H1 (cell line): Measurements from ENCODE around the gene ORMDL3. TPM values are rescaled to one million over a fixed set of nuclear protein-coding genes. Genes with fewer than 3 reads are reported as not detected.

ENCODE experiments used
- CTCF ChIA-PET: fragments of 300-600 bp; sonication (Branson Sonifier 250); formaldehyde crosslinking; loops from one replicate; lab custom pipeline; 2021; ENCODE audit not compliant: partially characterized antibody; lab: Charles Lee
- POLR2A ChIA-PET: fragments of 300-600 bp; sonication (Branson Sonifier 250); formaldehyde crosslinking; loops from one replicate; lab custom pipeline; 2021; ENCODE audit warnings: inconsistent platforms; ENCODE audit not compliant: partially characterized antibody; lab: Charles Lee
- DNase-seq, 2 experiments: peaks; one replicate each; pipeline versions ENCODE4 v3.0.0 to v3.0.0-alpha.2; 2010 to 2022; ENCODE audit warnings: low spot score in 2 of 2, low read depth in 1 of 2, mixed read lengths in 1 of 2
- FAIRE-seq: peaks from 2 replicates; lab custom pipeline; 2011; peaks lifted over from hg19 to GRCh38; lab: Jason Lieb, UNC
- H2AFZ ChIP-seq: 2 replicates; pipeline ENCODE4 v1.8.1; 2012; ENCODE audit warnings: low read length, inconsistent platforms
- H2AK5ac ChIP-seq: 2 replicates; pipeline ENCODE4 v1.6.1; 2013; ENCODE audit warnings: low read depth, low read length
- H2BK120ac ChIP-seq: replicated peaks from 2 replicates; pipeline ENCODE3; 2013; ENCODE audit warnings: low read depth, low read length, inconsistent platforms
- H2BK12ac ChIP-seq: 2 replicates; pipeline ENCODE4 v1.6.1; 2013; ENCODE audit warnings: low read depth, low read length
- H2BK15ac ChIP-seq: 2 replicates; pipeline ENCODE4 v1.6.1; 2013; ENCODE audit warnings: low read length
- H2BK20ac ChIP-seq: 2 replicates; pipeline ENCODE4 v1.6.1; 2013; ENCODE audit warnings: low read length
- H2BK5ac ChIP-seq: 2 replicates; pipeline ENCODE4 v1.6.1; 2013; ENCODE audit warnings: low read depth, low read length
- H3K14ac ChIP-seq: 2 replicates; pipeline ENCODE4 v1.6.1; 2013; ENCODE audit warnings: inconsistent platforms; ENCODE audit not compliant: insufficient read length
- H3K18ac ChIP-seq: 2 replicates; pipeline ENCODE4 v1.6.1; 2013; ENCODE audit warnings: low read length; ENCODE audit errors: extremely low read depth
- H3K23ac ChIP-seq: 2 replicates; pipeline ENCODE4 v1.6.1; 2013; ENCODE audit warnings: inconsistent platforms; ENCODE audit not compliant: insufficient read length
- H3K23me2 ChIP-seq: 2 replicates; pipeline ENCODE4 v1.6.1; 2013; ENCODE audit warnings: low read depth, low read length
- H3K27ac ChIP-seq: 2 replicates; pipeline ENCODE4 v1.6.1; 2011; ENCODE audit warnings: low read depth, low read length, inconsistent platforms
- H3K27me3 ChIP-seq, 4 experiments: replicated peaks in 1 of 4; 1 replicate in 1 of 4; 2 replicates in 3 of 4; pipeline versions ENCODE4 v1.6.1 to v1.8.1; 2011 to 2013; ENCODE audit warnings: low read length in 3 of 4, mild to moderate bottlenecking in 3 of 4, inconsistent platforms in 2 of 4, mixed read lengths in 2 of 4, moderate library complexity in 1 of 4; ENCODE audit not compliant: control insufficient read depth in 3 of 4, insufficient read depth in 3 of 4; ENCODE audit errors: extremely low read depth in 1 of 4
- H3K36me3 ChIP-seq, 4 experiments: 2 replicates each; pipeline versions ENCODE4 v1.6.1 to v1.8.1; 2011 to 2013; ENCODE audit warnings: mild to moderate bottlenecking in 4 of 4, low read length in 3 of 4, moderate library complexity in 2 of 4, control low read depth in 1 of 4, inconsistent platforms in 1 of 4; ENCODE audit not compliant: insufficient read depth in 4 of 4, control insufficient read depth in 2 of 4
- H3K4ac ChIP-seq: replicated peaks from 2 replicates; pipeline ENCODE3; 2013; ENCODE audit warnings: low read length, low read depth, mixed read lengths, inconsistent platforms; ENCODE audit not compliant: insufficient read length
- H3K4me1 ChIP-seq, 4 experiments: replicated peaks in 1 of 4; 1 replicate in 1 of 4; 2 replicates in 3 of 4; pipeline versions ENCODE4 v1.6.1 to v1.8.1; 2011 to 2013; ENCODE audit warnings: low read length in 3 of 4, inconsistent platforms in 2 of 4, mixed read lengths in 1 of 4; ENCODE audit not compliant: insufficient read depth in 4 of 4, control insufficient read depth in 3 of 4
- H3K4me2 ChIP-seq, 2 experiments: 2 replicates each; pipeline versions ENCODE4 v1.6.1 to v1.8.1; 2011 to 2013; ENCODE audit warnings: low read depth in 2 of 2, low read length in 2 of 2, control low read depth in 1 of 2, inconsistent platforms in 1 of 2, mild to moderate bottlenecking in 1 of 2; ENCODE audit not compliant: insufficient read depth in 1 of 2
- H3K4me3 ChIP-seq, 4 experiments: fragments of 200-600, 300-600 bp in 1 of 4; sonication (generic), shearing (Covaris generic), sonication (Bioruptor Twin) in 1 of 4; 2 replicates each; pipeline versions ENCODE4 v1.5.1 to v1.8.1; 2011 to 2016; ENCODE audit warnings: low read length in 4 of 4, low read depth in 3 of 4, control low read depth in 2 of 4, inconsistent platforms in 2 of 4, mild to moderate bottlenecking in 2 of 4, mixed read lengths in 1 of 4, moderate library complexity in 1 of 4; ENCODE audit not compliant: insufficient read depth in 2 of 4; ENCODE audit errors: extremely low read depth in 1 of 4
- H3K56ac ChIP-seq: replicated peaks from 2 replicates; pipeline ENCODE3; 2013; ENCODE audit warnings: low read depth, mild to moderate bottlenecking, mixed read lengths, low read length, inconsistent platforms; ENCODE audit not compliant: insufficient read length
- H3K79me1 ChIP-seq: 2 replicates; pipeline ENCODE4 v1.6.1; 2013; ENCODE audit warnings: low read depth, low read length, control low read depth
- H3K79me2 ChIP-seq, 2 experiments: 2 replicates each; pipeline versions ENCODE4 v1.6.1 to v1.8.1; 2012 to 2013; ENCODE audit warnings: low read length in 2 of 2, mild to moderate bottlenecking in 2 of 2, inconsistent platforms in 1 of 2; ENCODE audit not compliant: insufficient read depth in 2 of 2, control insufficient read depth in 1 of 2
- H3K9ac ChIP-seq, 4 experiments: replicated peaks in 1 of 4; 1 replicate in 1 of 4; 2 replicates in 3 of 4; pipeline versions ENCODE4 v1.6.1 to v1.8.1; 2011 to 2013; ENCODE audit warnings: low read depth in 3 of 4, low read length in 3 of 4, control low read depth in 2 of 4, mild to moderate bottlenecking in 2 of 4, moderate library complexity in 2 of 4, inconsistent platforms in 1 of 4; ENCODE audit errors: extremely low read depth in 1 of 4
- H3K9me3 ChIP-seq, 2 experiments: 2 replicates each; pipeline versions ENCODE4 v1.6.1 to v1.8.1; 2012 to 2013; ENCODE audit warnings: mild to moderate bottlenecking in 2 of 2, moderate library complexity in 2 of 2, control low read depth in 1 of 2, inconsistent platforms in 1 of 2, low read depth in 1 of 2, low read length in 1 of 2, mixed read lengths in 1 of 2; ENCODE audit not compliant: insufficient read depth in 2 of 2
- H4K20me1 ChIP-seq, 2 experiments: replicated peaks in 1 of 2; 2 replicates each; pipeline versions ENCODE3 to v1.8.1; 2011 to 2013; ENCODE audit warnings: inconsistent platforms in 2 of 2, low read length in 2 of 2, mild to moderate bottlenecking in 1 of 2; ENCODE audit not compliant: insufficient read depth in 2 of 2, control insufficient read depth in 1 of 2
- H4K5ac ChIP-seq: 2 replicates; pipeline ENCODE4 v1.6.1; 2013; ENCODE audit warnings: low read length, low read depth, mixed read lengths, inconsistent platforms; ENCODE audit not compliant: insufficient read length
- H4K8ac ChIP-seq: 2 replicates; pipeline ENCODE4 v1.8.0; 2013; ENCODE audit warnings: mild to moderate bottlenecking, moderate library complexity, low read length, inconsistent platforms; ENCODE audit not compliant: insufficient read depth; ENCODE audit errors: extremely low read depth
- H4K91ac ChIP-seq: replicated peaks from 2 replicates; pipeline ENCODE3; 2013; ENCODE audit warnings: low read length, mixed read lengths, inconsistent platforms; ENCODE audit not compliant: insufficient read length
- ATF2 ChIP-seq: IDR thresholded peaks from 2 replicates; pipeline ENCODE4 v1.6.1; 2012; ENCODE audit warnings: low read length, inconsistent platforms
- BRCA1 ChIP-seq: IDR thresholded peaks from 2 replicates; pipeline ENCODE4 v1.6.1; 2012; ENCODE audit warnings: low read depth, low read length, improper control_type of control experiment
- CBX5 ChIP-seq: fragments of 300-800, 300-1000 bp; sonication (generic); IDR thresholded peaks from 2 replicates; pipeline ENCODE4 v1.7.1; 2016; ENCODE audit warnings: antibody characterized with exemption, low read length, low read depth
- CREB1 ChIP-seq: IDR thresholded peaks from 2 replicates; pipeline ENCODE4 v1.6.1; 2012; ENCODE audit warnings: inconsistent platforms
- CTBP2 ChIP-seq: IDR thresholded peaks from 2 replicates; pipeline ENCODE4 v1.7.0; 2011; ENCODE audit warnings: borderline replicate concordance, mild to moderate bottlenecking, moderate library complexity, mixed read lengths, low read length; ENCODE audit not compliant: insufficient read depth, insufficient read length
- KDM5A ChIP-seq: fragments of 200-600 bp; IDR thresholded peaks from 2 replicates; pipeline ENCODE4 v1.7.1; 2012; ENCODE audit warnings: mild to moderate bottlenecking, low read length, inconsistent platforms, mixed read lengths
- NANOG ChIP-seq: IDR thresholded peaks from 2 replicates; pipeline ENCODE4 v1.6.1; 2011; ENCODE audit warnings: low read length, low read depth, mild to moderate bottlenecking, inconsistent platforms; ENCODE audit not compliant: insufficient read depth, poor library complexity, severe bottlenecking
- NRF1 ChIP-seq: IDR thresholded peaks from 2 replicates; pipeline ENCODE4 v1.6.1; 2011; ENCODE audit warnings: mild to moderate bottlenecking, low read depth, low read length, improper control_type of control experiment
- PHF8 ChIP-seq: fragments of 200-600 bp; sonication (generic); conservative IDR thresholded peaks from 2 replicates; pipeline ENCODE4 v1.7.1; 2012; ENCODE audit warnings: low read depth, mild to moderate bottlenecking, inconsistent platforms, low read length, moderate library complexity
- SIX5 ChIP-seq: IDR thresholded peaks from 2 replicates; pipeline ENCODE4 v1.6.1; 2011; ENCODE audit warnings: mild to moderate bottlenecking, low read depth, low read length
- TAF1 ChIP-seq: IDR thresholded peaks from 2 replicates; pipeline ENCODE4 v1.6.1; 2011; ENCODE audit warnings: mild to moderate bottlenecking, low read depth, low read length
- TBP ChIP-seq: IDR thresholded peaks from 2 replicates; pipeline ENCODE4 v1.6.1; 2011; ENCODE audit warnings: low read depth, low read length, improper control_type of control experiment
- TCF12 ChIP-seq: IDR thresholded peaks from 2 replicates; pipeline ENCODE4 v1.6.1; 2011; ENCODE audit warnings: low read depth, mild to moderate bottlenecking, low read length
- WGBS, 2 experiments: shearing (Covaris generic) in 1 of 2; methylation state at CpG; one replicate each; pipeline versions ENCODE4 v1.1.6 to v1.1.7; 2013 to 2015; ENCODE audit warnings: low lambda C conversion rate in 2 of 2, mixed read lengths in 2 of 2, inconsistent platforms in 1 of 2, low coverage in 1 of 2, missing lambda C conversion rate in 1 of 2; ENCODE audit not compliant: insufficient replicate concordance in 2 of 2, insufficient coverage in 1 of 2, insufficient read length in 1 of 2; ENCODE audit errors: extremely low coverage in 1 of 2, missing lambda C conversion rate in 1 of 2; 5-methylcytosine and 5-hydroxymethylcytosine counted together
- polyA plus RNA-seq, 7 experiments: library from polyadenylated mRNA; depleted of rRNA in 3 of 7; stranded (reverse) in 5 of 7; unstranded in 2 of 7; fragments of >200 nt in 5 of 7; fragments of 200-250 nt in 2 of 7; gene quantifications; 1 replicate in 5 of 7; 2 replicates in 1 of 7; 4 replicates in 1 of 7; pipeline versions ENCODE4 v1.2.1 to v1.2.3, GENCODE V29; 2011 to 2013; ENCODE audit warnings: missing spikeins in 2 of 7, mixed read lengths in 2 of 7
- total RNA-seq: library from RNA; stranded (reverse); fragmentation: NEBNext Ultra II Directional; extraction: Animal tissue kit (Norgen Biotek cat#: 25700); gene quantifications from 2 replicates; pipeline ENCODE4 v1.2.1, GENCODE V29; 2021

Gene ORMDL3
- total and polyA plus RNA-seq, 2 of the 8 experiments (the other 6 are each of a cell fraction or from before 2014, with no cell fraction given): 50.4 to 108 TPM

- Histone ChIP-seq H2BK5ac (no peak overlapping the region), H3K36me3 (no peaks in the 10 kb centered on the region), H3K9ac (no peak overlapping the region), H3K23me2 (0 out of 2 replicates have a peak, but pooled peaks cover 2% of the 10 kb centered on the region), H3K18ac (no peak overlapping the region), H3K27ac (no peak overlapping the region), H3K4me1 (peaks cover 0 to 7% (median 4%) of the 10 kb centered on the region in 4 experiments; a peak in 5 of 7 replicates), H3K79me1 (no peaks in the 10 kb centered on the region), H2BK15ac (no peak overlapping the region), H3K56ac (no peak overlapping the region), H4K20me1 (no peaks in the 10 kb centered on the region), H3K9me3 (no peaks in the 10 kb centered on the region), H2AFZ (no peak overlapping the region), H3K27me3 (no peaks in the 10 kb centered on the region; a peak in 1 of 7 replicates), H3K23ac (no peak overlapping the region), H3K4ac (no peak overlapping the region), H3K4me3 (no peak overlapping the region), H2BK120ac (no peak overlapping the region), H2AK5ac (no peak overlapping the region), H3K14ac (no peak overlapping the region), H4K8ac (no peak overlapping the region), H4K5ac (no peak overlapping the region), H4K91ac (no peak overlapping the region), H3K4me2 (no peak overlapping the region), H2BK12ac (no peak overlapping the region), H2BK20ac (no peak overlapping the region), H3K79me2 (no peaks in the 10 kb centered on the region)
- FAIRE-seq: no peak
- POLR2A ChIA-PET: interaction anchor here (3.1 kb wide), 1 partner anchor 11 kb away, joined by 10 read pairs; the partner anchor contains the start of genes LRRC3C and ORMDL3
- CTCF ChIA-PET: interaction anchor here (1.2 to 4.1 kb wide), 3 partner anchors 10 to 60 kb away, joined by 3 to 16 read pairs (median 9); no protein-coding TSS in a partner anchor
- WGBS, 2 experiments: 89% methylated on average over 3 of the region's 3 CpGs; no CpG with 5 or more reads in 1 of the 2 experiments
- DNase-seq: no peak
- no peak for TF ChIP-seq PHF8
- no peak for TF ChIP-seq TAF1
- TF ChIP-seq TCF12: no peak
- no peak for TF ChIP-seq CREB1
- TF ChIP-seq NANOG: no peak
- no peak for TF ChIP-seq CBX5
- TF ChIP-seq TBP: no peak
- no peak for TF ChIP-seq CTBP2
- TF ChIP-seq BRCA1: no peak
- no peak for TF ChIP-seq SIX5
- TF ChIP-seq KDM5A: no peak
- TF ChIP-seq NRF1: no peak
- TF ChIP-seq ATF2: no peak
Observed at GRCh38 chr17:39937447-39937846, 10.0 kb upstream of the ORMDL3 start.
